Uterus (tissue), 4 donors: ENCODE measurements around the gene KRTAP10-5. TPM values are rescaled to one million over a fixed set of nuclear protein-coding genes. Genes with fewer than 3 reads are reported as not detected.

ENCODE experiments used
- DNase-seq, 2 donors: peaks; one replicate each; pipeline ENCODE4 v3.0.0-alpha.2; 2019 to 2020
- H3K27ac ChIP-seq, 2 donors: fragments of 200-600 bp; sonication (generic); 1 replicate in 1 of 2; 2 replicates in 1 of 2; pipeline ENCODE4 v1.5.1; 2016 to 2018
- H3K27me3 ChIP-seq, 2 donors: fragments of 200-600 bp; sonication (generic); one replicate each; pipeline ENCODE4 v1.5.1; 2018 to 2019; ENCODE audit warnings: control low read depth in 1 of 2
- H3K36me3 ChIP-seq, 2 donors: fragments of 200-600 bp; sonication (generic); one replicate each; pipeline ENCODE4 v1.5.1; 2019; ENCODE audit warnings: control low read depth in 1 of 2
- H3K4me1 ChIP-seq, 2 donors: fragments of 200-600 bp; sonication (generic); one replicate each; pipeline ENCODE4 v1.5.1; 2018 to 2019; ENCODE audit warnings: control low read depth in 1 of 2
- H3K4me3 ChIP-seq, 2 donors: fragments of 200-600 bp; sonication (generic); 1 replicate in 1 of 2; 2 replicates in 1 of 2; pipeline ENCODE4 v1.5.1; 2018 to 2019; ENCODE audit warnings: mild to moderate bottlenecking in 1 of 2
- H3K9me3 ChIP-seq, 2 donors: fragments of 200-600 bp; sonication (generic); one replicate each; pipeline ENCODE4 v1.5.1; 2019; ENCODE audit warnings: control low read depth in 1 of 2
- POLR2A ChIP-seq, 2 donors: fragments of 450-650 bp; IDR thresholded peaks; one replicate each; pipeline ENCODE4 v1.6.1; 2016; ENCODE audit warnings: antibody characterized with exemption in 2 of 2, mild to moderate bottlenecking in 1 of 2, moderate library complexity in 1 of 2
- intact Hi-C: fragments of 100-400 bp; cut with DNase I; formaldehyde crosslinking; loops from one replicate; pipeline ENCODE4 v1.15.1; 2023; ENCODE audit warnings: low total_unique reads
- total RNA-seq, 4 donors: library from RNA; depleted of rRNA in 3 of 4; stranded (reverse); fragments of >200 nt in 3 of 4; gene quantifications; one replicate each; pipeline versions ENCODE4 v1.1.0 to v1.2.4, GENCODE V29; 2014 to 2023
- TF ChIP-seq, protein P1 (sequence below), 4 experiments: fragments of 200-600 bp in 2 of 4; fragments of 450-650 bp in 2 of 4; sonication (generic) in 2 of 4; IDR thresholded peaks; one replicate each; pipeline ENCODE4 v1.5.1; 2016 to 2019; ENCODE audit warnings: antibody characterized with exemption in 4 of 4, mild to moderate bottlenecking in 2 of 4, moderate library complexity in 1 of 4
- donor health status: DM: yes; HTN: yes; CAD: no.

The KRTAP10-5 gene
- total RNA-seq, 4 donors from 2014 or later: not detected

DNA sequence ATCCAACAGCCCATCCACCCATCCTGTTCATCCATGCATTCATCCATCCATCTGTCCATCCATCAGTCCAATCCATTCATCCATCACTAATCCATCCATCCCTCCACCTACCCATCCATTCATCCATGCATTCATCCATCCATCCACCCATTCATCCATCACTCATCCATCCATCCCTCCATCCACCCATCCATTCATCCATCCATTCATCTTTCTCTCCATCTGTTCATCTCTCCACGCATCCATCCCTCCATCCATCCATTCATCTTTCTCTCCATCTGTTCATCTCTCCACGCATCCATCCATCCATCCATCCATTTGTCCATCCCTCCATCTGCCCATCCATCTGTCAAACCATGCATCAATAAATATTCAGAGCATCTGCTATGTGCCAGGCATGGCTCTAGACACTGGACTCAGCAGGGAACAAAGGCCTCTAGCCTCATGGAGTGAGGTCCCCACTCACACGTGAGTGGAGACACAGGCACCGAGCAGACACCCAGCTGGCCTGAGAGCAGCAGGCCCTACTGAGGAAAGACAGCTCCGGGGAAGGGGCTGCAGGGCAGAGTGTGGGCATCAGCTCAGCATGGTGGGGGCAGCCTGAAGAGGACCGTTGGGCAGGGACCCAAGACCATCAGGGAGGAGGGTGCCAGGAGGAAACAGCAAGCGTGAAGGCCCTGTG, 50.0 kb downstream of the KRTAP10-5 start:
- intact Hi-C loops: no loop called here
- Histone ChIP-seq H3K36me3 (no peaks in the 10 kb centered on the region), H3K27me3 (no peaks in the 10 kb centered on the region), H3K4me3 (no peak overlapping the region), H3K4me1 (no peaks in the 10 kb centered on the region), H3K9me3 (no peaks in the 10 kb centered on the region), H3K27ac (no peak overlapping the region)
- peak in 1 of 2 donors; percentile 11 for DNase-seq
- no peak for TF ChIP-seq POLR2A (IDR thresholded peaks at IDR 0.05)
- TF ChIP-seq, protein P1, sequence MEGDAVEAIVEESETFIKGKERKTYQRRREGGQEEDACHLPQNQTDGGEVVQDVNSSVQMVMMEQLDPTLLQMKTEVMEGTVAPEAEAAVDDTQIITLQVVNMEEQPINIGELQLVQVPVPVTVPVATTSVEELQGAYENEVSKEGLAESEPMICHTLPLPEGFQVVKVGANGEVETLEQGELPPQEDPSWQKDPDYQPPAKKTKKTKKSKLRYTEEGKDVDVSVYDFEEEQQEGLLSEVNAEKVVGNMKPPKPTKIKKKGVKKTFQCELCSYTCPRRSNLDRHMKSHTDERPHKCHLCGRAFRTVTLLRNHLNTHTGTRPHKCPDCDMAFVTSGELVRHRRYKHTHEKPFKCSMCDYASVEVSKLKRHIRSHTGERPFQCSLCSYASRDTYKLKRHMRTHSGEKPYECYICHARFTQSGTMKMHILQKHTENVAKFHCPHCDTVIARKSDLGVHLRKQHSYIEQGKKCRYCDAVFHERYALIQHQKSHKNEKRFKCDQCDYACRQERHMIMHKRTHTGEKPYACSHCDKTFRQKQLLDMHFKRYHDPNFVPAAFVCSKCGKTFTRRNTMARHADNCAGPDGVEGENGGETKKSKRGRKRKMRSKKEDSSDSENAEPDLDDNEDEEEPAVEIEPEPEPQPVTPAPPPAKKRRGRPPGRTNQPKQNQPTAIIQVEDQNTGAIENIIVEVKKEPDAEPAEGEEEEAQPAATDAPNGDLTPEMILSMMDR (IDR thresholded peaks at IDR 0.05): no peak

- DNase-seq: peak; percentile 1 to 2
- H3K27me3 ChIP-seq: no peaks in the 10 kb centered on the region
- no peaks in the 10 kb centered on the region for H3K9me3 ChIP-seq
Observed at GRCh38 chr21:44529503-44530125, 50.8 kb downstream of the KRTAP10-5 start.

More at GRCh38 chr21:44529503-44530125, 50.8 kb downstream of the KRTAP10-5 start:
- Histone ChIP-seq H3K4me1 (no peaks in the 10 kb centered on the region), H3K27ac (no peak overlapping the region), H3K4me3 (no peak overlapping the region), H3K36me3 (no peaks in the 10 kb centered on the region)
- intact Hi-C loops: no loop called here
- TF ChIP-seq, protein P1 (IDR thresholded peaks at IDR 0.05): no peak
- no peak for TF ChIP-seq POLR2A (IDR thresholded peaks at IDR 0.05)

Other genes starting within 250 kb of the KRTAP10-5 start
- gene CFAP410, start 241.2 kb downstream of the KRTAP10-5 start, total RNA-seq: 10 to 100 TPM; 23.8 to 44.8 (median 26.0) TPM
- gene TRPM2, start 227.0 kb downstream of the KRTAP10-5 start, total RNA-seq: 1 to 10 TPM in 2 of 4 donors, under 1 TPM in 2; 0.29 to 3.1 (median 1.8) TPM
- 1 to 10 TPM in 2 of 4 donors, under 1 TPM in 1, not detected in 1; under 0.01 to 2.3 (median 2.3) TPM for gene LRRC3, start 125.1 kb downstream of the KRTAP10-5 start, total RNA-seq
- not detected for gene KRTAP10-1, start 40.4 kb downstream of the KRTAP10-5 start, total RNA-seq
- not detected for gene KRTAP10-2, start 29.1 kb downstream of the KRTAP10-5 start, total RNA-seq
- not detected for gene KRTAP10-3, start 21.8 kb downstream of the KRTAP10-5 start, total RNA-seq
- gene KRTAP10-4, start 6.9 kb downstream of the KRTAP10-5 start, total RNA-seq: not detected
- gene KRTAP10-6, start 11.9 kb upstream of the KRTAP10-5 start, total RNA-seq: not detected
- not detected for gene KRTAP10-7, start 20.0 kb upstream of the KRTAP10-5 start, total RNA-seq
- not detected for gene KRTAP10-8, start 31.5 kb upstream of the KRTAP10-5 start, total RNA-seq
- not detected for gene KRTAP10-9, start 46.5 kb upstream of the KRTAP10-5 start, total RNA-seq
- not detected for gene KRTAP10-10, start 56.8 kb upstream of the KRTAP10-5 start, total RNA-seq
- not detected for gene KRTAP10-11, start 65.8 kb upstream of the KRTAP10-5 start, total RNA-seq
- gene KRTAP12-4, start 74.1 kb upstream of the KRTAP10-5 start, total RNA-seq: not detected
- gene KRTAP12-3, start 77.3 kb upstream of the KRTAP10-5 start, total RNA-seq: not detected
- gene KRTAP12-2, start 86.3 kb upstream of the KRTAP10-5 start, total RNA-seq: not detected
- gene KRTAP12-1, start 101.6 kb upstream of the KRTAP10-5 start, total RNA-seq: 1 to 10 TPM in 1 of 4 donors, not detected in 3; 1.5 TPM
- gene KRTAP10-12, start 116.6 kb upstream of the KRTAP10-5 start, total RNA-seq: not detected
- under 1 TPM in 3 of 4 donors, not detected in 1; 0.18 to 0.69 (median 0.51) TPM for gene TSPEAR, start 131.0 kb upstream of the KRTAP10-5 start, total RNA-seq
- gene UBE2G2, start 221.2 kb upstream of the KRTAP10-5 start, total RNA-seq: 10 to 100 TPM; 38.4 to 75.1 (median 67.4) TPM
- gene SUMO3, start 237.5 kb upstream of the KRTAP10-5 start, total RNA-seq: 10 to 100 TPM; 62.6 to 88.4 (median 67.4) TPM